GM20000 (cell line): ENCODE measurements around the gene TTYH1.

Source experiments
- DNase-seq: peaks from one replicate; pipeline ENCODE4 v3.0.0; 2012; ENCODE audit warnings: low spot score
- CTCF ChIP-seq: IDR thresholded peaks from 2 replicates; pipeline ENCODE4 v1.5.1; 2012; ENCODE audit warnings: mild to moderate bottlenecking, control low read depth; ENCODE audit errors: extremely low read depth, missing control alignments

Gene TTYH1

DNA sequence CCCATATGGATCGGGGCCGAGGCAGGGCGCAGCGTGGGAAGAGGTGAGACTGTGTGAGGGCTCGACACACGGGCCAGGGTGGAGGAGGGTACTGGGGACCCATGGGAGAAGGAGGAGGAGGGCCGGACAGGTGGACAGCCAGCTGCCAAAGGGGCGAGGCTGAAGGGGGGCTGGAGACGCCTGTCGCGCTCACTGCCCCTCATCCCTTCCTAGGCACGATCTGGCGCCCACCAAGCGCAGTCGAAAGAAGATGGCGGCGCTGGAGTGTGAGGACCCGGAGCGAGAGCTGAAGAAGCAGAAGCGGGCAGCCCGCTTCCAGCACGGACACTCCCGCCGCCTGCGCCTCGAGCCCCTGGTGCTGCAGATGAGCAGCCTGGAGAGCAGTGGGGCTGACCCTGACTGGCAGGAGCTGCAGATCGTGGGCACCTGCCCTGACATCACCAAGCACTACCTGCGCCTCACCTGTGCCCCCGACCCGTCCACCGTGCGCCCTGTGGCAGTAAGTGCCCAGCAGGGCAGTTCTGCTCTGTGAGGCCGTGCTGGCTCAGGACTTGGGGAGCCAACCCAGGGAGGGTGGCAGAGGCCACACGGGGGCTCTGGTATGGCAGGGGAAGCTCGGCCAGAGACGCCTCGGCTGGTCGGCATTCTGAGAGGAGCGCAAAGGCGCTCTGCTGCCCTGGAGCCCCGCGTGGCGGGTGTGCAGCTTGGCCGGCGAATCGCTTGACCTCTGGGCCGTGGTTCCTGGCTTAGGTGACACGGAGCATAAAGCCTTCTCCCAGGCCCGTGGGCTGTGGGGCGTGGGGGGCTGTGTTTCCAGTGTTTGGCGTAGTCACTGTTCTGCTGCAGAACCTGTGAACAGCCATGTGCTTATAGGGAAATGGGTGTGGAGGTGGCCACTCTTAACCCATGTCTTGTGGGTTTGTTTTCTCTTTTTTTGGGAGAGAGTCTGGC is 41.4 kb downstream of the TTYH1 start:
- DNase-seq: no peak
- TF ChIP-seq CTCF: no peak

DNA sequence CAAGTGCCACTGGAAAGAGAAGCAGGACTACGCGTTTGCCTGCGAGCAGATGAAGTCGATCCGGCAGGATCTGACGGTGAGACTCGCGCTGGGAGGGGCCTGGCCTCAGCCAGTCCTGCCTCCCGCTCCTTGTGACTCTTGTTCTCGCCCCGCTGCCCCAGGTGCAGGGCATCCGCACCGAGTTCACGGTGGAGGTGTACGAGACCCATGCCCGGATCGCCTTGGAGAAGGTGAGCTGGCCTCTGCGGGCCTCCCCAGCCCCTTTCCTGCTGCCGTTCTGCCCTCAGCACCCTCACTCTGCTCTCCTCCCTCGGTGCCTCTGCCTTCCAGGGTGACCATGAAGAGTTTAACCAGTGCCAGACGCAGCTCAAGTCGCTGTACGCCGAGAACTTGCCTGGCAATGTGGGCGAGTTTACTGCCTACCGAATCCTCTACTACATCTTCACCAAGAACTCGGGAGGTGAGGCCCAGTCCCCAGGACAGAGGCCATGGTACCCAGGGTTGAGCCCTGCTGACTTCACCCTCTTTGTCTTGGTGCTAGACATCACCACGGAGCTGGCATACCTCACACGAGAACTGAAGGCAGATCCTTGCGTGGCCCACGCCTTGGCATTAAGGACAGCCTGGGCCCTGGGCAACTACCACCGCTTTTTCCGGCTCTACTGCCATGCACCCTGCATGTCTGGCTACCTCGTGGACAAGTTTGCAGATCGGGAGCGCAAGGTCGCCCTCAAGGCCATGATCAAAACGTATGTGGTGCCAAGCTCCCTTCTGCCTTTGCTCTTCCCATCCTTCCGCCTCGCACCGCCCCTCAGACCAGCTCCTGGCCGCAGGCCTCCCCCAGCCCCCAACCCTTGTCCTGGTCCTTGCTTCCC is 42.7 kb downstream of the TTYH1 start:
- TF ChIP-seq CTCF: no peak
- DNase-seq: no peak

DNA sequence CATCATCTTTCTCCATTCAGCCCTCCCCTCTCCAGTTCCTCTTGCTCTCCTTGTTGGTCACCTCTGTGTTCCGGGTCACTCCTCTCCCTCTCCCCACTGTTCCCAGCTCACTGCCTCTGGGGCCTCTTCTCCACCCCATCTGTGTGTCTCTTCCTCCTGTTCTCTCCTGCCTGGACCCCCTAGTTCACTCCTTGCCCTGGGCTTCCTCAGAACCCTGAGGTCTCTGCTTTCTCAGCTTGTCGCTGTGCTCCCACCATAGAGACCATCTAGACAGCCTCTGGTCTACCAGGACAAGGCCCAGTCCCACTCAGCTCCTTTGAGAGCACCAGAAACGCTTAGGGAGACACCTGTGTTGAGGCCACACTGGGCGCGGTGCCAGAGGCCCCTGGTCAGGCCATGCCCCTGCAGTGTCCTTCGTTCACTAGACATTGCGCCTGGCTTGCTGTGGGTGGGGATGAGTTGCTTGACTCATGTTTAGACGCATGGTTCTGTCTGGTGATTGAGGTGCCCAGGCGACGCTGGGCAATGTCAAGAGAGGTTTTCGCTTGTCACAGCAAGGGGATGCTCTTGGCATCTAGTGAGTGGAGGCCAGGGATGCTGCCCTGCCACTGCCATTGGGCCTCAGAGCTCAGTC is 43.5 kb downstream of the TTYH1 start:
- no peak for TF ChIP-seq CTCF
- DNase-seq: no peak

DNA sequence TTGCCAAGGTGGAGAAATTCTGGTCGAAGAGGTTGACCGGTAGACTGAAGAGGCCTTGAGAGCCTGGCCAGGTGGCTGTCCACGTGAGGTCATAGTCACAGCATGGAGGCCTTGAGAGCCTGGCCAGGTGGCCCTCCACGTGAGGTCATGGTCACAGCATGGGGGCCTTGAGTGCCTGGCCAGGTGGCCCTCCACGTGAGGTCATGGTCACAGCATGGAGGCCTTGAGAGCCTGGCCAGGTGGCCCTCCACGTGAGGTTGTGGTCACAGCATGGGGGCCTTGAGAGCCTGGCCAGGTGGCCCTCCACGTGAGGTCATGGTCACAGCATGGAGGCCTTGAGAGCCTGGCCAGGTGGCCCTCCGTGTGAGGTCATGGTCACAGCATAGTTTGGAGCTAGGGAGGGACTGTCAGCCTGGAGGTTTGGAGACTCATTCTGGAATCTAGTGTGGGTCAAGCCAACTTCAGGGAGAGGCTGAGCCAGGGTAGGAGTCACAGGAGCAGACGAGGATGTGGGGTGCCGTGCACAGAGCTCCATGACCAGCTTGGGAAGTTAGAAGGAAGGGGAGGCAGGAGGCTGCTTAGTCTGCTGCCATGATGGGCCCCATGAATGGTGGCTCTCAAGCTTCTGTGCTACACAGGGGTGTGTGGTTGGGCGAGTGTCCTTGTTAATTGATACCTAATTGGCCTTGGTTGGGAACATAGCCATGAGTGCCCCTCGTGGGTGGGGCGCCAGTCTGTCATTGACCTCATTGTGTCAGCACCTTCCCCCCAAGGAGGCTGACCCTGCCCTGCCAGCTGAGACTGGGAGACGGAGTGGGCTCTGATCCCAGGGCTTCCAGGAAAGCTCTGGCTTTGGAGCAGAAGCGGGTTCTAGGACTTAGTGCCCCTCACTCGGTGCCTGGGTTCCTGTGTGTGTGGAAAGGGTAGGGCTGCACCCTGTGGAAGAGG is 44.3 kb downstream of the TTYH1 start:
- no peak for TF ChIP-seq CTCF
- DNase-seq: no peak

GRCh38 chr19:54460230-54461005 is 45.2 kb downstream of the TTYH1 start:
- TF ChIP-seq CTCF: no peak
- no peak for DNase-seq

DNA sequence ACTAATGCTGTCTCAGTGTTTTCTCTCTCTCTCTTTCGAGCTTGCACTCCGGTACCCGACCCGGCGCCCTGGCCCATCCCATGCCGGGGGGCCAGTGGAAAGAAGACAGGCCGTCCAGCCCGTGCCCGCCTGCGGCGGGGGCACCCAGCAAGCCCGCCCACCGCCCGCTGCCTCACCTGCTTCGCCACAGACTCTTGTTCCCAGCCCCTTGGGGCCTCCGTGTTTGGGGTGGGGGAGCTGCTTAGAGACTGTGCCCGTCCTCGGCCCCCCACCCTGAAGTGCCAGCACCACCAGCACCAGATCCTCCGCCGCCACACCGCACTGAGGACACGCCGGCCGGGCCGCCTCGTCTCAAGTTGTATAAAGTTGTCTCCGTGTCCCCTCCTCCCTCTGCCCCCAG is 45.9 kb downstream of the TTYH1 start:
- DNase-seq: no peak
- TF ChIP-seq CTCF: no peak
